ENCODE results near the gene GRHPR. TPM values are rescaled to one million over a fixed set of nuclear protein-coding genes. Genes with fewer than 3 reads are reported as not detected.

The GRHPR gene
- total RNA-seq, 3 donors from 2014 or later = 117 to 144 (median 140) TPM

DNA sequence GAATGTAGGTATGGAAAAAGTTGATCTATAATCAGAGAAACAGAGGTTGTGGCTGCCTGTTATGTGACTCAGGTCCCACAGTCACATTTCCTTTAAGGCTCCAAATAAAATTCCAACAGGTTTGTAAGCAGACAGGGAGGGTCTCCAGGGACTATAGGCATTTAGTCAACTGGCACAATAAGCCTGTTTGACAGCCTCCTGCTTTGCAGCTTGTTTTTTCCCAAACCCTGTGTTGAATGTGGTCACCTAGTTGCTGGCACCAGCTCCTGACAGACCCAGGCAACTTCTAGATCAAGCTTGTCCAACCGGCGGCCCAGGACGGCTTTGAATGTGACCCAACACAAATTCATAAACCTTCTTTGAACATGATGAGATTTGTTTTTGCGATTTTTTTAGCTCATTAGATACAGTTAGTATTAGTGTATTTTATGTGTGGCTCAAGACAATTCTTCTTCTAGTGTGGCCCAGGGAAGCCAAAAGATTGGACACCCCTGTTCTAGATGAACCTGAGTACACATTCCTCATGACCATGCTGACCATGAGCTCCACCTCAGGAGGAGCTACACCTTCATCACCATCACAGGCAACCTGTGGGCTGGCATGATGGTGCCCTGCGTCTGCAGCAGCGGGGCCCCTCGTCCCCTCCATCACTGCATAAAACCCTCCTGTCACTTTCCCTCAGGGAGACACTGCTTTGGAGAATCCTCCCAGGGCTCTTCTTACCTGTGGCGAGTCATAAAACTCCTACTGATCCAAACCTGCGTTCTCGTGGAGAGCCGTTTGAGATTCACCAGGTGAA lies 15.7 kb upstream of the GRHPR start:
- Histone ChIP-seq H3K9me3 (no peaks in the 10 kb centered on the region), H3K27me3 (no peaks in the 10 kb centered on the region), H3K36me3 (no peaks in the 10 kb centered on the region), H3K4me1 (no peaks in the 10 kb centered on the region), H3K27ac (no peak overlapping the region), H3K4me3 (no peak overlapping the region)
- DNase-seq (ENCODE audit: low spot score in 2 of 2) = no peak
- intact Hi-C loops (cut with DNase I; ENCODE audit: low total_unique reads) = no loop called here
- no peak for TF ChIP-seq POLR2A (IDR thresholded peaks at IDR 0.05)
- TF ChIP-seq, protein P1, sequence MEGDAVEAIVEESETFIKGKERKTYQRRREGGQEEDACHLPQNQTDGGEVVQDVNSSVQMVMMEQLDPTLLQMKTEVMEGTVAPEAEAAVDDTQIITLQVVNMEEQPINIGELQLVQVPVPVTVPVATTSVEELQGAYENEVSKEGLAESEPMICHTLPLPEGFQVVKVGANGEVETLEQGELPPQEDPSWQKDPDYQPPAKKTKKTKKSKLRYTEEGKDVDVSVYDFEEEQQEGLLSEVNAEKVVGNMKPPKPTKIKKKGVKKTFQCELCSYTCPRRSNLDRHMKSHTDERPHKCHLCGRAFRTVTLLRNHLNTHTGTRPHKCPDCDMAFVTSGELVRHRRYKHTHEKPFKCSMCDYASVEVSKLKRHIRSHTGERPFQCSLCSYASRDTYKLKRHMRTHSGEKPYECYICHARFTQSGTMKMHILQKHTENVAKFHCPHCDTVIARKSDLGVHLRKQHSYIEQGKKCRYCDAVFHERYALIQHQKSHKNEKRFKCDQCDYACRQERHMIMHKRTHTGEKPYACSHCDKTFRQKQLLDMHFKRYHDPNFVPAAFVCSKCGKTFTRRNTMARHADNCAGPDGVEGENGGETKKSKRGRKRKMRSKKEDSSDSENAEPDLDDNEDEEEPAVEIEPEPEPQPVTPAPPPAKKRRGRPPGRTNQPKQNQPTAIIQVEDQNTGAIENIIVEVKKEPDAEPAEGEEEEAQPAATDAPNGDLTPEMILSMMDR (IDR thresholded peaks at IDR 0.05) = no peak
- TF ChIP-seq POLR2AphosphoS5 (IDR thresholded peaks at IDR 0.05) = no peak

DNA sequence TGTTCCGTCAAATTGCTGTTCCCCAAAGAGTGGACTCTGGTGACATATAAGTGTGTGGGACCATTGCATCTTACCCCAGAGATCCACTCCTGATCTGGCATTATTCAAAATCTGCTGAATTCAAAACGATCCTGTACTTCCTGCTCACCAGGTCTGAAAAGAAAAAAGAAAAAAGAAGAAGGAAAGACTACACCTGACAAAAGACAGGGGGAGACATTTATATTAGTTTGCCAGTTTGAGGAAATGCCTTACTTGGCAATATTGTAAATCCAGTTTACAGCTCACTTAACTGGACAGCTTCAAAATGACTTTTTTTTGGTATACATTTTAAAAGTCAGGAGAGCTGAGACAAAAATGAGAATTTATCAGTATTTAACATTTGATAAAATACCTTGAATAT lies 15.0 kb upstream of the GRHPR start:
- Histone ChIP-seq H3K4me3 (no peak overlapping the region), H3K36me3 (no peaks in the 10 kb centered on the region), H3K27ac (no peak overlapping the region), H3K27me3 (no peaks in the 10 kb centered on the region), H3K4me1 (no peaks in the 10 kb centered on the region), H3K9me3 (no peaks in the 10 kb centered on the region)
- DNase-seq (ENCODE audit: low spot score in 2 of 2) = no peak
- no peak for TF ChIP-seq POLR2A (IDR thresholded peaks at IDR 0.05)
- no peak for TF ChIP-seq POLR2AphosphoS5 (IDR thresholded peaks at IDR 0.05)
- TF ChIP-seq, protein P1 (IDR thresholded peaks at IDR 0.05) = no peak
- intact Hi-C loops (cut with DNase I; ENCODE audit: low total_unique reads) = no loop called here

DNA sequence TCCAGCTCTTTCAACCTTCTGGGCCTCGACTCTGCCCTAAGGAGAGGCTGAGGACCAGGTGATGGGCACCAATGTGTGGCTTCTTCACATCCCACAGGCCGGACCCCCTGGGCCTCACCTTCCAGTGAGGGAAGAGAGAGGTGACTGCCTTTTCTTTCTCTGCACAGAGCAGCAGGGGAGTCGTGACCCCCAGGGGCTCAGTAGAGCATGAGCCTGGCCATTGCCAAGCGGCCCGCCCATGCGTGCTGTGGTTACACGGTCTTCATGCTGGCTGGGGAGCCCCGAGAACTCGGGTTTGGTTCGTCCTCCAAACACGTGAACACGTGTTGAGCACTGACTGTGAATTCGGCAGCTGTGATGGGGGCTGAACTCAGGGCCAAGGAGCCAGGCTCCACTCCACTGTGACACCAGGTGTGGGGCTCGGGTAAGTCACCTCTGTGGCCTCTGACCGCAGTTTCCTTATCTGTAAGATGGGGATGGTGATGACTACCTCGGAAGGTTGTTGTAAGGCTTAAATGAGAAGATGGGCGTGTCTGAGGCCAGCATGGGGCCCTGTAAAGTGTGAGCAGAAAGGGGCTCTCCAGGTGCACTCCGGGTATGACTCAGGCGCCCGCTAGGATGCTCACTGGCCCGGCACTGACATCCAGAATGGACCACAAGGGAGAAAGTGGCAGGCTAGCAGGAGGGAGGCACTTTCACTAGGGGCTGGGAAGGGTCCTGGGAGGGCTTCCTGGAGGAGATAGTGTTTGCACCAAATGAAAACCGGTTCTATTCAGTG lies 13.4 kb upstream of the GRHPR start:
- Histone ChIP-seq H3K4me1 (no peaks in the 10 kb centered on the region), H3K36me3 (no peaks in the 10 kb centered on the region), H3K27ac (no peak overlapping the region), H3K9me3 (no peaks in the 10 kb centered on the region), H3K27me3 (no peaks in the 10 kb centered on the region), H3K4me3 (no peak overlapping the region)
- TF ChIP-seq, protein P1 (IDR thresholded peaks at IDR 0.05) = no peak
- no peak for TF ChIP-seq POLR2A (IDR thresholded peaks at IDR 0.05)
- TF ChIP-seq POLR2AphosphoS5 (IDR thresholded peaks at IDR 0.05) = no peak
- intact Hi-C loops (cut with DNase I; ENCODE audit: low total_unique reads) = no loop called here
- no peak for DNase-seq (ENCODE audit: low spot score in 2 of 2)

DNA sequence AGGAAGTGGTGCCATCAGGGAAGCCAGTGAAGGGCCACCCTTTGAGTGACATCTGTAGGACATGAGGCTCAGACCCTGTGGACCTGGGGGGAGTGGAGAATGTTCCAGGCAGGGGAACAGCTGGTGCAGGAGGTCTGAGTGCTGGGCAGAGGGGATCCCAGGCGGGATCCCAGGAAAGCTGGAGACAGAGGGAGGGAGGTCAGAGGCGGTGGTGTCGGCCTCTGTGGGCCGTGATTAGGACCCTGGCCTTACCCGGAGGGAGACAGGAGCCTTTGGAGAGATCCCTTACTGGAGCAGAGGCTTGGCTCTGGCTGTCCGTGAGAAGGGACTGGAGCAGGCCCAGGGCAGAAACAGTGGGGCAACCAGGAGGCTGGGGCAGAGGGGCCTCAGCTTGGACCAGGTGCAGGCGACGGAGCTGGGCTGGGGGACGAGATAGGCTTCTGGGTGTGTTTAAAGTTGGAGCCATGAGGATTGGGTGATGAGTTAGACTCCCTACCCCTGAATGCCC lies 12.1 kb upstream of the GRHPR start:
- no peak overlapping the region for H3K27ac ChIP-seq
- no peaks in the 10 kb centered on the region for H3K36me3 ChIP-seq
- intact Hi-C loops (cut with DNase I; ENCODE audit: low total_unique reads) = loop anchor here (5.0 kb wide), 1 partner anchor 388 kb away; no protein-coding TSS in a partner anchor
- H3K9me3 ChIP-seq = no peaks in the 10 kb centered on the region
- TF ChIP-seq POLR2AphosphoS5 (IDR thresholded peaks at IDR 0.05) (no peak), POLR2A (IDR thresholded peaks at IDR 0.05) (no peak)
- TF ChIP-seq, protein P1 (IDR thresholded peaks at IDR 0.05) = no peak
- no peaks in the 10 kb centered on the region for H3K4me1 ChIP-seq
- H3K27me3 ChIP-seq = no peaks in the 10 kb centered on the region
- H3K4me3 ChIP-seq = no peak overlapping the region
- no peak for DNase-seq (ENCODE audit: low spot score in 2 of 2)
